B cell (primary cell): ENCODE results near the gene TENM3. TPM values are rescaled to one million over a fixed set of nuclear protein-coding genes. Genes with fewer than 3 reads are reported as not detected.

Source experiments
- ATAC-seq: fragments of 200-7000 bp; cut with Tn5 transposase; one replicate; pipeline ENCODE4 v1.10.0; 2021; ENCODE audit warnings: low read depth, mild to moderate bottlenecking, moderate number of reproducible peaks, moderate library complexity
- CTCF ChIA-PET: fragments of 350-600 bp; sonication (Branson Sonifier 250); formaldehyde crosslinking; loops from one replicate; lab custom pipeline; 2021; ENCODE audit warnings: antibody characterized with exemption, inconsistent platforms; lab: Charles Lee
- POLR2A ChIA-PET: fragments of 350-600 bp; sonication (Branson Sonifier 250); formaldehyde crosslinking; loops from one replicate; lab custom pipeline; 2021; ENCODE audit warnings: antibody characterized with exemption; lab: Charles Lee
- DNase-seq: peaks from one replicate; pipeline ENCODE4 v3.0.0; 2013
- H2AFZ ChIP-seq: 2 replicates; pipeline ENCODE4 v1.6.1; 2012; ENCODE audit warnings: mild to moderate bottlenecking, low read depth, low read length; ENCODE audit not compliant: insufficient read depth, poor library complexity, severe bottlenecking
- H3K27ac ChIP-seq, 2 donors: 1 replicate in 1 of 2; 2 replicates in 1 of 2; pipeline ENCODE4 v1.5.1; 2012 to 2013; ENCODE audit warnings: low read length in 2 of 2, mild to moderate bottlenecking in 2 of 2, moderate library complexity in 1 of 2
- H3K27me3 ChIP-seq, 4 experiments: fragments of 200-600 bp in 1 of 4; sonication (generic) in 1 of 4; replicated peaks in 1 of 4; 1 replicate in 2 of 4; 2 replicates in 2 of 4; pipeline versions ENCODE4 v1.6.1 to v1.7.0; 2013 to 2016; ENCODE audit warnings: low read length in 3 of 4, mild to moderate bottlenecking in 2 of 4, mixed read lengths in 1 of 4, moderate library complexity in 1 of 4; ENCODE audit not compliant: insufficient read depth in 4 of 4, control insufficient read depth in 3 of 4; ENCODE audit errors: control extremely low read depth in 1 of 4
- H3K36me3 ChIP-seq, 2 experiments: replicated peaks in 1 of 2; 1 replicate in 1 of 2; 2 replicates in 1 of 2; pipeline versions ENCODE4 v1.6.1 to v1.7.1; 2013; ENCODE audit warnings: low read length in 1 of 2; ENCODE audit not compliant: insufficient read depth in 2 of 2, control insufficient read depth in 1 of 2; ENCODE audit errors: control extremely low read depth in 1 of 2, extremely low read depth in 1 of 2
- H3K4me1 ChIP-seq, 2 donors: fragments of 200-600 bp in 1 of 2; sonication (generic) in 1 of 2; 1 replicate in 1 of 2; 2 replicates in 1 of 2; pipeline versions ENCODE4 v1.5.1 to v1.6.1; 2013 to 2017; ENCODE audit warnings: low read length in 2 of 2; ENCODE audit not compliant: control insufficient read depth in 2 of 2, insufficient read depth in 2 of 2
- H3K4me2 ChIP-seq: replicated peaks from 2 replicates; pipeline ENCODE3; 2012; ENCODE audit warnings: mild to moderate bottlenecking, low read depth, low read length; ENCODE audit not compliant: poor library complexity, severe bottlenecking
- H3K4me3 ChIP-seq, 5 experiments: fragments of 200-600 bp in 1 of 5; sonication (generic) in 1 of 5; 1 replicate in 3 of 5; 2 replicates in 2 of 5; pipeline versions ENCODE4 v1.5.1 to v1.7.0; 2011 to 2016; ENCODE audit warnings: low read length in 4 of 5, mild to moderate bottlenecking in 4 of 5, low read depth in 2 of 5, control low read depth in 1 of 5, moderate library complexity in 1 of 5; ENCODE audit not compliant: insufficient read depth in 1 of 5; ENCODE audit errors: control extremely low read depth in 1 of 5, extremely low read depth in 1 of 5
- H3K79me2 ChIP-seq: fragments of 200-600 bp; sonication (generic); one replicate; pipeline ENCODE4 v1.6.0; 2016; ENCODE audit warnings: low read length; ENCODE audit not compliant: control insufficient read depth, insufficient read depth
- H3K9ac ChIP-seq: fragments of 200-600 bp; sonication (generic); 2 replicates; pipeline ENCODE4 v1.6.1; 2017; ENCODE audit warnings: mild to moderate bottlenecking, low read length, moderate library complexity
- H3K9me3 ChIP-seq, 3 donors: one replicate each; pipeline versions ENCODE4 v1.6.1 to v1.7.1; 2013; ENCODE audit warnings: low read length in 2 of 3; ENCODE audit not compliant: control insufficient read depth in 2 of 3, insufficient read depth in 1 of 3; ENCODE audit errors: control extremely low read depth in 1 of 3
- H4K20me1 ChIP-seq: 2 replicates; pipeline ENCODE4 v1.6.0; 2012; ENCODE audit warnings: mild to moderate bottlenecking, low read length; ENCODE audit not compliant: insufficient read depth, control insufficient read depth, poor library complexity, severe bottlenecking
- H3K27ac Mint-ChIP-seq: one replicate; pipeline ENCODE4 v1.8.0; 2021; ENCODE audit warnings: mixed read lengths
- H3K27me3 Mint-ChIP-seq: one replicate; pipeline ENCODE4 v1.8.0; 2021; ENCODE audit warnings: mixed read lengths
- H3K4me1 Mint-ChIP-seq: one replicate; pipeline ENCODE4 v1.8.0; 2021; ENCODE audit warnings: mixed read lengths
- H3K4me3 Mint-ChIP-seq: one replicate; pipeline ENCODE4 v1.8.0; 2021; ENCODE audit warnings: mixed read lengths
- H3K9me3 Mint-ChIP-seq: one replicate; pipeline ENCODE4 v1.8.0; 2022; ENCODE audit warnings: mixed read lengths; ENCODE audit not compliant: insufficient read depth
- CTCF ChIP-seq: fragments of 200-600 bp; IDR thresholded peaks from one replicate; pipeline ENCODE4 v1.8.0; 2022; ENCODE audit warnings: antibody characterized with exemption, mild to moderate bottlenecking
- EZH2 ChIP-seq: IDR thresholded peaks from 2 replicates; pipeline ENCODE4 v1.6.1; 2012; ENCODE audit warnings: borderline replicate concordance, low read depth, mild to moderate bottlenecking, moderate library complexity, low read length; ENCODE audit not compliant: insufficient read depth, poor library complexity, severe bottlenecking
- WGBS: methylation state at CpG from one replicate; pipeline ENCODE4 v1.1.5; 2013; ENCODE audit warnings: missing lambda C conversion rate; ENCODE audit not compliant: insufficient coverage; 5-methylcytosine and 5-hydroxymethylcytosine counted together
- intact Hi-C: fragments of 100-400 bp; cut with micrococcal nuclease; formaldehyde crosslinking; loops from one replicate; pipeline ENCODE4 v1.10.0; 2022
- polyA plus RNA-seq: library from polyadenylated mRNA; depleted of rRNA; stranded (reverse); fragments of >200 nt; gene quantifications from 2 replicates; pipeline ENCODE4 v1.2.3, GENCODE V29; 2012
- total RNA-seq, 2 donors: library from RNA; stranded (reverse); fragments of 120-200 nt in 1 of 2; gene quantifications; 1 replicate in 1 of 2; 2 replicates in 1 of 2; pipeline versions ENCODE4 v1.2.3 to v1.2.4, GENCODE V29; 2013 to 2022

The TENM3 gene
- total and polyA plus RNA-seq, 2 donors (not counting 1 experiment from before 2014, with no cell fraction given) = not detected

GRCh38 chr4:182743815-182744214 lies 500.6 kb downstream of the TENM3 start:
- H3K4me3 Mint-ChIP-seq = no peak overlapping the region
- Histone ChIP-seq H3K27ac (no peak overlapping the region), H3K79me2 (no peaks in the 10 kb centered on the region), H4K20me1 (no peaks in the 10 kb centered on the region), H3K9ac (no peak overlapping the region), H3K36me3 (no peaks in the 10 kb centered on the region), H3K4me3 (no peak overlapping the region), H3K27me3 (no peaks in the 10 kb centered on the region), H3K4me2 (no peak overlapping the region), H3K4me1 (no peaks in the 10 kb centered on the region), H2AFZ (no peak overlapping the region), H3K9me3 (no peaks in the 10 kb centered on the region)
- no peaks in the 10 kb centered on the region for H3K4me1 Mint-ChIP-seq
- ATAC-seq (no peak), DNase-seq (no peak)
- H3K9me3 Mint-ChIP-seq = no peaks in the 10 kb centered on the region
- TF ChIP-seq CTCF (no peak), EZH2 (no peak)
- ChIA-PET POLR2A (no interaction called here), CTCF (no interaction called here)
- no peak overlapping the region for H3K27ac Mint-ChIP-seq
- intact Hi-C loops = no loop called here
- H3K27me3 Mint-ChIP-seq = no peaks in the 10 kb centered on the region

- no peak for ATAC-seq
- intact Hi-C loops = no loop called here
- POLR2A ChIA-PET = no interaction called here
- H3K36me3 ChIP-seq = no peaks in the 10 kb centered on the region
- TF ChIP-seq EZH2 (no peak), CTCF (no peak)
- H3K27ac ChIP-seq = no peak overlapping the region
- WGBS = no CpG with 5 or more reads among the region's 4 CpGs
- no peaks in the 10 kb centered on the region for H4K20me1 ChIP-seq
- no peaks in the 10 kb centered on the region for H3K4me1 Mint-ChIP-seq
- H3K9me3 ChIP-seq = no peaks in the 10 kb centered on the region
- no peak overlapping the region for H3K4me3 Mint-ChIP-seq
- H3K4me3 ChIP-seq = no peak overlapping the region
- CTCF ChIA-PET = no interaction called here
- no peaks in the 10 kb centered on the region for H3K27me3 Mint-ChIP-seq
- H2AFZ ChIP-seq = no peak overlapping the region
- no peak overlapping the region for H3K9ac ChIP-seq
- H3K4me2 ChIP-seq = no peak overlapping the region
- H3K79me2 ChIP-seq = no peaks in the 10 kb centered on the region
- H3K4me1 ChIP-seq = no peaks in the 10 kb centered on the region
- no peaks in the 10 kb centered on the region for H3K9me3 Mint-ChIP-seq
- no peak overlapping the region for H3K27ac Mint-ChIP-seq
- no peaks in the 10 kb centered on the region for H3K27me3 ChIP-seq
- DNase-seq = no peak
Measured at GRCh38 chr4:182745237-182745636, 502.0 kb downstream of the TENM3 start.
